Endothelial cell of hepatic sinusoid (primary cell): Measurements from ENCODE around the gene SFT2D3.

Source experiments
- in situ Hi-C: cut with HindIII; loops from 2 replicates; pipeline ENCODE4 v1.10.0; 2017; ENCODE audit warnings: low sequenced_read_pairs

SFT2D3 gene

DNA sequence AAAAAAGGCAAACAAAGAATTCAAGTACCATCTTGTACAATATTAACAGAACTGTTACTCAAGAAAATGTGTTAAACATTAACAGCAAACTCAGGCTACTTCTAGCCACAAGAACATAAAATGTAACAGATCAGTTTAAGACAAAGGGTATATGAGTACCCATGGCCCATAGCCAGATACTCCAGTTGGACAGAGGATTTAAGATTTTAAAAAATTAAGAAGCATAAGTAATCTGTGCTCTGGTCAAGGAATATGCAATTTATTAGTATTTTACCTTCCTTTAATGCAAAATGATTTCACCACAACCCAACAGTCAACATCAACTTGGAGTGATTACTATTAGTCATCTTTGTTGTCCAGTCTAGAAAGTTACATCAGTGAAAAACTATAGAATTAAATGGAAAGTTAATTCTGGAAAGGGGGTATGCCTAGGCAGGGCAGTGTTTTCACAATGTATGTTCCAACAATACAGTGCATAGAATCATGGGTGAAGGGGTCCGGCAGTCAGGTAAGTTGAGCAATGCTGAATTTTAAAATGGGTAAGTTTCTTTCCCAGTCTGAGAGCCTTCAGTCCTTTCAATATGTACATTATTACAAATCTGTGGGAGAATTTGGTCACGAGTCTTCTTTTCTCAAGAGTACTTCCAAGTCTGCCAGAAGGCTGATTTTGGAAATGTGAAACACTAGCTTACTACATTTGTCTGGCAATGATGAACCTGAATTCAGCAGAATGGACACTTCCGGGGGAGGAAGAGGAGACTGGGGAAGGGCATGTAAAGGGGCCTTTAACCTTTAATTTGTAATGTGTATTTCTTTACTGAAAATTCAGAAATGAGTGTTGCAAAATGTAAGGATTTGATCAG, 34.5 kb downstream of the SFT2D3 start:
- in situ Hi-C loops: no loop called here

- in situ Hi-C loops: no loop called here
These were observed 36.6 kb downstream of the SFT2D3 start for GRCh38 chr2:127737892-127738291.

DNA sequence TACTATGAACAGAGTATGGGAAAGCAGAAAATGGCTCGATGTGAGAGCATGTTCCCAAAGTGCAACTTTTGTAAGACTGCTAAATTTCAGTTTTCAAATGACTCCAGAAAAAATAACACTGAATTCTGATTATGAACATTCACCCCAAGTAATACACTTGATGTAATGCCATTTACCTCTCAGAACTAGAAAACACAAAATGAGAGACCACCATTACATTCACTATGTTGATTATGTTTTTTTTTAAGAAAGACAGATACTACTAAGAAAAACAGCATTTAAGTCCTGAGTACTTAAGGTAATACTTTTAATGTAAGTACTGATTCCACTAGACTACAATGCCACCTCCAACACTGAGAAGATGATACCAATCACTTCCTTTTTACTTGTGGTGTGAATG, 38.5 kb downstream of the SFT2D3 start:
- in situ Hi-C loops: loop anchor here (5.0 kb wide), 1 partner anchor 32 kb away; no protein-coding TSS in a partner anchor

DNA sequence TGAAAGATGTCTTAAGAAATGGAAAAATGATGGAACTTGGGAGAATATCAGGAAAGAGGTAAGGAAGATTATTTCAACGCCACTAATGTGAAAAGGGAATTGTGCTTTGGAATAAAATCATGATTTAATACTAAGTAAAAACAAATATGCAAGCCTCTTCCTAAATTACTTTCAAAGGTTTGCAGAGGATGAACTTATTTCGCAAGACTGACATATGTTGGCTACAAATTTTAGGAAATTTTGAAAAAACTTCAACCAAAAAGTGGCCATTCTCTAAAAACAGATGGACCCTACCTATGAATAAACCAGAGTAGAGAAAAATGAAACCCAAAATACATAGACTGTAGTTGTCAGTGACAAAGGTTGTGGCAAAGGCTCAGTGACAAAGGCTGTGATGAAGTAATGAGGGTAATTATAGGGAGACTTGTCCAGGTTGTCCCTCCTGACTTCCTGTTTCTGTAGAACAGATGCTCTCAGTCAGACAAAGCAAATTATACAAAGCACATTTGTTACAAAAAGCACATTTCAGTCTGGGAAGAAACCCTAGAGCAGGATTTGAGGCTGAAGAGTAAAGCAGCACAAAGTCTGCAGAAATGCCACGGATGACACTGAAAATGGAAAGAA, 39.5 kb downstream of the SFT2D3 start:
- in situ Hi-C loops: loop anchor here (5.0 kb wide), 1 partner anchor 33 kb away; no protein-coding TSS in a partner anchor

GRCh38 chr2:127743477-127744026, 42.3 kb downstream of the SFT2D3 start:
- in situ Hi-C loops: loop anchor here (5.0 kb wide), 1 partner anchor 36 kb away; no protein-coding TSS in a partner anchor

GRCh38 chr2:127747621-127748020, 46.3 kb downstream of the SFT2D3 start:
- in situ Hi-C loops: loop anchor here (5.0 kb wide), 1 partner anchor 80 kb away; no protein-coding TSS in a partner anchor

DNA sequence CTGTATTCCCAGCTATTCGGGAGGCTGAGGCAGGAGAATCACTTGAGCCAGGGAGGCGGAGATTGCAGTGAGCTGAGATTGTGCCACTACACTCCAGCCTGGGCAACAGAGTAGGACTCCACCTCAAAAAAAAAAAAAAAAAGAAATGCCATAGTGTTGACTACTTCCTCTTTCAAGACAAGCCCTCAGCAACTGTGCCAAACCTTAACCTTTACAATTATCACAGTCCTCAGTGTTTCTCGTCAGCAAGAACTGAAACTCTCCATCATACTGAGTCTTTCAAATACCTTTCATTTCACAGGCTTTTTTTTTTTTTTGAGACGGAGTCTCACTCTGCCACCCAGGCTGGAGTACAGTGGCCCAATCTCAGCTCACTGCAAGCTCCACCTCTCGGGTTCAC, 48.2 kb downstream of the SFT2D3 start:
- in situ Hi-C loops: loop anchor here (5.0 kb wide), 1 partner anchor 78 kb away; no protein-coding TSS in a partner anchor

DNA sequence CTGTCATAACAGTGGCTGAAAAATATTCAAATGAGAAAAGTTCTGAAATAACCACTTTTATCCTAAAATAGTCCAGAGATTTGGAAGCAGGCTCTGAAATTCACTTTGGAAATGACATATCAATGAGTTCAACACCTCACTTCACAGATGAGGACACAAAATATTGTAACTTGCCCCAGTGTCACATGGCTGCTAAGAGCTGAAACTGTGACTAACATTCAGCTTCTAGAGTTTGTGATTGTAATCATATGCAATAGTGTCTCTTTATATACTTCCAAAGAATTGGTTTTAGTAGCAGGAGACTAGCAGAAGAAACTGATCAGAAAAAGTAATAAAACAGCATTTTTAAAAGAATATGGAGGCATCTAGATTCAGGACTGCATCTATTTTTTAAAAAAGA, 52.1 kb downstream of the SFT2D3 start:
- in situ Hi-C loops: no loop called here

DNA sequence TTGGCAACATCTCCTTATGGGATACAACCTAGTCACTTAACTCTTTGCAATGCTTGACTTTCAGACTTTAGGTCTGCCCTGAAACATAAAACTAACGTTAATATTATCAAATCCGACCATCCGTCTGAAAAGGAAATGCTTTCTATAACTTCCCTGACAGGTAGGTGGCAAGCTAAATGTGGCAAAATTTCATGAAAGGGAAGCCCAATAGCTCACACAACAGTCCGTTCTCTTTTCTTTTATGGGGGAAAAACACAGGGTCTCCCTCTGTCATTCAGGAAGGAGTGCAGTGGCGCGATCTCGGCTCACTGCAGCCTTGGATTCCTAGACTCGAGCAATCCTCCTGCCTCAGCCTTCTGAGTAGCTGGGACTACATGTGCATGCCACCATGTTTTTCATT, 52.9 kb downstream of the SFT2D3 start:
- in situ Hi-C loops: no loop called here
